Loucy (cell line): Measurements from ENCODE around the gene SCMH1.

ENCODE experiments used
- CTCF ChIP-seq: fragments of 200-600 bp; sonication (generic); conservative IDR thresholded peaks from 2 replicates; pipeline ENCODE4 v1.5.1; 2014; ENCODE audit warnings: mild to moderate bottlenecking, antibody characterized with exemption, low read length
- EZH2phosphoT487 ChIP-seq: fragments of 200-600 bp; IDR thresholded peaks from 2 replicates; pipeline ENCODE4 v1.6.1; 2018; ENCODE audit warnings: antibody characterized with exemption, mild to moderate bottlenecking, moderate library complexity, borderline replicate concordance

GRCh38 chr1:41046347-41046775 lies 195.7 kb downstream of the SCMH1 start:
- no peak for TF ChIP-seq CTCF
- no peak for TF ChIP-seq EZH2phosphoT487
